Skin of body (tissue), 2 donors: ENCODE measurements around the gene B3GNT4. TPM values are rescaled to one million over a fixed set of nuclear protein-coding genes. Genes with fewer than 3 reads are reported as not detected.
"Not testable (repeated sequence)": the region's sequence is repeated elsewhere in the genome, so short reads cannot be mapped to it uniquely, and the experiment has no call there.

Experiments used
- DNase-seq: peaks from one replicate; lab custom pipeline; 2025; lab: John Stamatoyannopoulos, UW
- total RNA-seq: library from RNA; depleted of rRNA; stranded (reverse); fragments of >200 nt; gene quantifications from one replicate; pipeline ENCODE4 v1.2.3, GENCODE V29; 2014

B3GNT4 gene
- 0.59 TPM for total RNA-seq

- no peak for DNase-seq
These were observed at the start of gene B3GNT4 for GRCh38 chr12:122203301-122204166. TSS of gene B3GNT4 (plus strand) at chr12:122203709. CDS start at chr12:122204619, 910 bp downstream.

DNA sequence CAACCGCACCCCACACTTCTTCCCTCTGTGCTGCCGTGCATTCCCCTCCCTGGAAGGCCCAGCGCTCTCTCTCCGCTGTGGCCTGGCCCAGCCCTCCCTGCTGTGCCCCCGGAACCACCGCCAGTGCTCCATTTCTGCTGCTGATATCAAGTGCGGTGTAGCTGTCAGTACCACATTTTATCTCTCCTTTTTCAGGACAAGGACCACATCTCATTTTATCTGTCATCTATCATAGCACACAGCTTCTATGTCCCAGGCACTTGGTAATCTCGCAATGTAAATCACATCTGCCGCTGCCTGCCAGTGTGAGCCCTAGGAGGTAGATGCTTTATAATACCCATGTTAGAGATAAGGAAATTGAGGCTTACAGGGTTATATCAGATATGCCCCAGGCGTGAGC, 47.8 kb upstream of the B3GNT4 start:
- no peak for DNase-seq

GRCh38 chr12:122158700-122159285, 44.7 kb upstream of the B3GNT4 start:
- DNase-seq, result no peak

DNA sequence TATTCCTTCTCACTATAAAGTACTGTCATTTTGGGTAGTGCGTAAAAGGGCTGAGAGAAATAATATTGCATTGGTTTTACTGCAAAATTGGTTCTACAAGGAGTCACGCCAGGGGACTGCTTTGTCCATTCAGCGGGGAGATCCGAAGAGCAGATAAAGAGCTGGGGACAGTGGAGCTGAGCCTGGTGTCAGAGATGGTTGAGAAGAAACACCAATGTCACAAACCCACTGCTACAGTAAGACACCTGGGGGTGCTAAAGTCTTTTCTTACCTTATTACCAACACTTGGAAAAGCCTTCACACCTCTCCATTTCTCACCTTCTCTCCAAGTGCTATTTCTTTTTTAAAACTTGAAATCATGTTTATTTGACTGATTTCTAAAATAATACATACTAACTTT, 43.6 kb upstream of the B3GNT4 start:
- DNase-seq, result no peak

- no peak for DNase-seq
These were observed 42.7 kb upstream of the B3GNT4 start for GRCh38 chr12:122160761-122161160.

DNA sequence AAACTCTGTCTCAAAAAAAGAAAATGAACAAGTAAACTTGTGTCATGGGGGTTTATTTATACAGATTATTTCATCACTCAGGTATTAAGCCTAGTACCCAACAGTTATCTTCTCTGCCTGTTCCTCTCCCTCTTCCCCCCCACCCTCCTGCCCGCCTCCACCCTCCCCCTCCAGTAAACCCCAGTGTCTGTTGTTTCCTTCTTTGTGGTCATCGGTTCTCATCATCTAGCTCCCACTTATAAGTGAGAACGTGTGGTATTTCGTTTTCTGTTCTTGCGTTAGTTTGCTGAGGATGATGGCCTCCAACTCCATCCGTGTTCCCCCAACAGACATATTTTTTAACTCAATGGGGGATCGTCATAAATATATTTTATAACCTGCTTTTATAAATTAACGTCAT, 41.8 kb upstream of the B3GNT4 start:
- DNase-seq, result no peak

GRCh38 chr12:122162976-122163375, 40.5 kb upstream of the B3GNT4 start:
- no peak for DNase-seq

DNA sequence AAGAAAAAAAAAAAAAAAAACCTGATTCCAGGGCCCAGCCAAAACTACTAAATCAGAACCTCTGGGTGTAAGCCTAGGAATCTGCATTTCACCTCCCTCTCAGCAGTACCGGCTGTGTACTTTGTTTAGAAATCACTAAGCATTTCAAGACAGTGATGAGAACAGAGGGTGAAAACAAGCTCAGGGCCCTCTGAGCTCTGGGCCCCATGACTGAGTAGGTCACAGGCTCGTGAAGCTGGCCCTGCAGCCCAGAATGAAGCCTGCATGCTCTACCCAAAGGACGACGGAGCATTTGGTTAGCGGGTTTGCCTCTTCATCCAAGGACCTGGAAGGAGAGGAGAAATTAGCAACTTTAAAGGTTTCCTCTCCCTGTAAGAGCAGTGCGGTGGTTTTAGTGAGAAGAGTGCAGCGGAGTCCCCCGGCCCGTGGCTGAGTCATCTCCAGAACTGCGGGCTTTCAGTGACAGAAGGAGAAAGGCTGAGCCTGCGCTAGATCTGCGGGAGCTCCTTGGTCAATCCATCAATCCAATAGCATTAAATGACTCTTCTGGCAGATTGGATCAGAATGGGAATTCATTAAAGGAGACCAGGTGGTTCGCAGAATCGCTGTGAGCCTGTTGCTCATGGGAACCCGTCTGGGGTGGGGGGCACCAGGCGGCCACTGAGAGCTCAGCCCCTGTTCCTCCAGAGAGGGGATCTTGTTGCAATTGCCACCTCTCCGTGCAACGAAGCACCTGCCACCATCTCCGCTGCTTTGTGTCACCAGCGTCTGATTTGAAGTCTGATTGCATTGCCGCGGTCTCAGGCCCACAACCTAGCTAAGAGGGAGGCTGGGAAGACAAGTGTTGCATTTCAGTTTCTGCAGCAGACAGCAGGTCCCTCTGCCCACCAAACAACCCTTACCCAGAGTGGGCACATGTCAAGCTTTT, 36.8 kb upstream of the B3GNT4 start:
- no peak for DNase-seq

GRCh38 chr12:122167356-122167925, 36.1 kb upstream of the B3GNT4 start:
- DNase-seq, result no peak

GRCh38 chr12:122168492-122168891, 35.0 kb upstream of the B3GNT4 start:
- no peak for DNase-seq

GRCh38 chr12:122171399-122171798, 32.1 kb upstream of the B3GNT4 start:
- no peak for DNase-seq

DNA sequence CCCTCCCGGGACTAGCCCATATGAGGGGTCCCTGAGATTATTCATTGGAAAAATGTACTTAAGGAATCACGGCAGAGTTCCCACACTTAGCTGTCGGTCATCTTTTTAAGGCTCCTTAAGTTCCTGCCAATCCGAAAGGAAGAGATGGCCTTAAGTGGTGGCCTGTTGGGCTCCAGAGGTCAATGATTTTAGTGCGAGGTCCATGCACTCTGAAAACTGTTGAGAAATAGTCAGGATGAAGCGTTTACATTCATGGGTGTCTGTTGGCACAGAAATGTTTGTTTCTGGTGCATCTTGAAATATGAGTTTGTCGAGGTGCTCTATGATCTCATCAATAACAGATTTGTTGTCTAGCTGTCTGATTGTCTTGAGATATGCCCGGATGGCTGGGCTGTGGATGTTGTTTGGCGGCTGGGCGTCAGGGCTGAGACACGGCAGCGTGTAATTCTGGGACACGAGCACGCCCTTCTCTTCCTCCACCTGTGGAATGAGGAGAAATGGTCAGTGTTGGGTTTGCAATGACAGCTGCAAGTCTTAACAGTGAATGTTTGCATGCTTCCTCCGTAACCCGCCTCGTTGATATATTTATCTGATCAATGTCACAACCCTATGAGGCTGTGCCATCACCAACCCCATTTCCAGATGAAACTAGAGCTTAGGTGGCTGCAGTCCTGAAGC, 31.1 kb upstream of the B3GNT4 start:
- DNase-seq, result no peak

GRCh38 chr12:122174155-122174845, 29.2 kb upstream of the B3GNT4 start, which contains the start of gene IL31:
TSS of gene IL31 (minus strand) at chr12:122174221. CDS start at chr12:122174172, 49 bp downstream.
- no peak for DNase-seq

DNA sequence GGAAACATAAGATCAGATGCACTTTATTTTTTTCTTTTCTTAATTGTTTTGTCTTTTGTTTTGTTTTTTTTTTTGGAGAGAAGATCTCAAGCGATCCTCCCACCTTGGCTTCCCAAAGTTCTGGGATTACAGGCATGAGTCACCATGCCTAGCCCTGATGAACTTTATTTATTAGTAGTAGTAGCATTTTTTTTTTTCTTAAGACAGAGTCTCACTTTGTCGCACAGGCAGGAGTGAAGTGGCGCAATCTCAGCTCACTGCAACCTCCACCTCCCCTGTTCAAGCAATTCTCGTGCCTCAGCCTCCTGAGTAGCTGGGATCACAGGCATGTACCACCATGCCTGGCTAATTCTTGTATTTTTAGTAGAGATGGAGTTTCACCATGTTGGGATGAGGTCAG, 27.0 kb upstream of the B3GNT4 start:
- not testable (repeated sequence) for DNase-seq

GRCh38 chr12:122182887-122183587, 20.5 kb upstream of the B3GNT4 start, which contains the start of gene LRRC43:
TSS of gene LRRC43 (plus strand) at chr12:122183123. CDS start at chr12:122183145, 22 bp downstream.
- DNase-seq, result no peak

GRCh38 chr12:122183588-122183940, 19.9 kb upstream of the B3GNT4 start:
- no peak for DNase-seq

DNA sequence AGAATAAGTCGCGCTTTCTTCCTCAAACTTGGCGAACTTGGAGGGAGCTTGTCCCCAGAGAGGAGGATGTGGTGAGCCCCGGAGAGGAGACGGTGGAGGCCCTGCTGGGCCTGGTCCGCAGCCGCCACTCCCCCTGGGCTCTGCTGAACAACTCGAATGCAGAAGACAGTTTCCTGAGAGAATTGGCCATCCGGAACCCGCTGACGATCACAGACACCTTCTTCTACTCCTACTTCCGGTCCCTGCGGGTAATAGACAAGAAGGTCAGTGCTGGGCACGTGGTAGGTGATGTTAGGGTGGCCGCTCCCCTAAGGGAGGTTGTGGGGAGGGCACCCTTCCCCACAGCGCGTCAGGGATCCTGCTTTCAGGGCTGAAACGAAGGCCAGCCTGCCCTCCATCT, 19.0 kb upstream of the B3GNT4 start:
- DNase-seq, result no peak

- no peak for DNase-seq
These were observed 18.4 kb upstream of the B3GNT4 start for GRCh38 chr12:122185079-122185478.

- no peak for DNase-seq
These were observed 17.9 kb upstream of the B3GNT4 start for GRCh38 chr12:122185494-122186082.
